CD14-positive monocyte (primary cell): ENCODE measurements around the gene PPM1M. TPM values are rescaled to one million over a fixed set of nuclear protein-coding genes. Genes with fewer than 3 reads are reported as not detected.

ENCODE experiments used
- DNase-seq, 3 donors: peaks; one replicate each; pipeline ENCODE4 v3.0.0-alpha.2; 2011 to 2022
- H2AFZ ChIP-seq: 2 replicates; pipeline ENCODE4 v1.6.0; 2012; ENCODE audit warnings: mild to moderate bottlenecking, low read depth, low read length, inconsistent platforms; ENCODE audit not compliant: insufficient read depth, poor library complexity, severe bottlenecking
- H3K27ac ChIP-seq, 2 donors: 1 replicate in 1 of 2; 2 replicates in 1 of 2; pipeline ENCODE4 v1.5.1; 2012 to 2013; ENCODE audit warnings: low read length in 2 of 2, control low read depth in 1 of 2, inconsistent platforms in 1 of 2, low read depth in 1 of 2, mild to moderate bottlenecking in 1 of 2
- H3K27me3 ChIP-seq, 2 donors: one replicate each; pipeline versions ENCODE4 v1.6.0 to v1.6.1; 2011 to 2013; ENCODE audit warnings: low read length in 2 of 2; ENCODE audit not compliant: control insufficient read depth in 2 of 2, insufficient read depth in 2 of 2
- H3K36me3 ChIP-seq, 2 donors: replicated peaks in 1 of 2; 1 replicate in 1 of 2; 2 replicates in 1 of 2; pipeline versions ENCODE4 v1.5.1 to v1.6.1; 2012 to 2013; ENCODE audit warnings: low read length in 2 of 2, control low read depth in 1 of 2, inconsistent platforms in 1 of 2, mild to moderate bottlenecking in 1 of 2; ENCODE audit not compliant: insufficient read depth in 2 of 2, control insufficient read depth in 1 of 2
- H3K4me1 ChIP-seq, 2 donors: 1 replicate in 1 of 2; 2 replicates in 1 of 2; pipeline versions ENCODE4 v1.5.1 to v1.6.1; 2012 to 2013; ENCODE audit warnings: low read length in 2 of 2, control low read depth in 1 of 2, inconsistent platforms in 1 of 2, mild to moderate bottlenecking in 1 of 2, moderate library complexity in 1 of 2; ENCODE audit not compliant: insufficient read depth in 2 of 2, control insufficient read depth in 1 of 2
- H3K4me2 ChIP-seq: replicated peaks from 2 replicates; pipeline ENCODE3; 2012; ENCODE audit warnings: low read length, moderate library complexity, mild to moderate bottlenecking; ENCODE audit not compliant: poor library complexity, severe bottlenecking; ENCODE audit errors: extremely low read depth
- H3K4me3 ChIP-seq, 3 experiments: fragments of 200-600 bp in 1 of 3; sonication (generic) in 1 of 3; replicated peaks in 1 of 3; 1 replicate in 2 of 3; 2 replicates in 1 of 3; pipeline ENCODE4 v1.5.1; 2011 to 2013; ENCODE audit warnings: low read length in 3 of 3, mild to moderate bottlenecking in 3 of 3, control low read depth in 2 of 3, low read depth in 2 of 3, inconsistent platforms in 1 of 3, moderate library complexity in 1 of 3
- H3K79me2 ChIP-seq: 2 replicates; pipeline ENCODE4 v1.6.0; 2012; ENCODE audit warnings: mild to moderate bottlenecking, control low read depth, inconsistent platforms, low read length, moderate library complexity; ENCODE audit not compliant: insufficient read depth
- H3K9ac ChIP-seq: 2 replicates; pipeline ENCODE4 v1.6.0; 2017; ENCODE audit warnings: low read length, mild to moderate bottlenecking; ENCODE audit not compliant: insufficient read depth, poor library complexity, severe bottlenecking
- H3K9me3 ChIP-seq, 2 donors: replicated peaks in 1 of 2; 1 replicate in 1 of 2; 2 replicates in 1 of 2; pipeline versions ENCODE4 v1.5.1 to v1.6.1; 2012 to 2013; ENCODE audit warnings: low read length in 2 of 2, control low read depth in 1 of 2; ENCODE audit not compliant: control insufficient read depth in 1 of 2, insufficient read depth in 1 of 2
- H4K20me1 ChIP-seq: 2 replicates; pipeline ENCODE4 v1.6.0; 2012; ENCODE audit warnings: mild to moderate bottlenecking, low read length, control low read depth, moderate library complexity; ENCODE audit not compliant: insufficient read depth
- H3K27ac Mint-ChIP-seq, 7 donors: one replicate each; pipeline ENCODE4 v1.8.0; 2020; ENCODE audit warnings: mild to moderate bottlenecking in 7 of 7, mixed read lengths in 7 of 7, moderate library complexity in 6 of 7, inconsistent platforms in 2 of 7
- H3K27me3 Mint-ChIP-seq, 3 donors: one replicate each; pipeline ENCODE4 v1.8.0; 2021 to 2022; ENCODE audit warnings: low read depth in 3 of 3, mild to moderate bottlenecking in 3 of 3, mixed read lengths in 3 of 3, moderate library complexity in 3 of 3, inconsistent platforms in 1 of 3
- H3K36me3 Mint-ChIP-seq, 2 donors: one replicate each; pipeline ENCODE4 v1.8.0; 2020; ENCODE audit warnings: mixed read lengths in 2 of 2, inconsistent platforms in 1 of 2, mild to moderate bottlenecking in 1 of 2
- H3K4me1 Mint-ChIP-seq: one replicate; pipeline ENCODE4 v1.8.0; 2020; ENCODE audit warnings: mild to moderate bottlenecking, mixed read lengths
- H3K4me3 Mint-ChIP-seq, 2 donors: one replicate each; pipeline ENCODE4 v1.8.0; 2020; ENCODE audit warnings: mild to moderate bottlenecking in 2 of 2, mixed read lengths in 2 of 2, moderate library complexity in 1 of 2
- H3K9me3 Mint-ChIP-seq, 7 donors: one replicate each; pipeline ENCODE4 v1.8.0; 2020 to 2022; ENCODE audit warnings: mixed read lengths in 7 of 7, mild to moderate bottlenecking in 6 of 7, moderate library complexity in 6 of 7, inconsistent platforms in 2 of 7
- WGBS: methylation state at CpG from one replicate; pipeline ENCODE4 v1.1.5; 2013; ENCODE audit warnings: missing lambda C conversion rate; ENCODE audit not compliant: insufficient coverage; 5-methylcytosine and 5-hydroxymethylcytosine counted together
- intact Hi-C, 2 donors: fragments of 100-400 bp; cut with micrococcal nuclease; formaldehyde crosslinking; loops; one replicate each; pipeline versions ENCODE4 v1.15.0 to v1.15.1; 2023
- polyA plus RNA-seq, 3 donors: library from polyadenylated mRNA; depleted of rRNA in 1 of 3; unstranded in 2 of 3; stranded (reverse) in 1 of 3; fragments of 300-500 nt in 2 of 3; fragments of >200 nt in 1 of 3; fragmentation: Illumina TruSeq in 2 of 3; gene quantifications; 1 replicate in 2 of 3; 2 replicates in 1 of 3; pipeline ENCODE4 v1.2.3, GENCODE V29; 2012 to 2021
- TF ChIP-seq, protein P1 (sequence below): fragments of 200-600 bp; IDR thresholded peaks from one replicate; pipeline ENCODE4 v1.8.0; 2022; ENCODE audit warnings: antibody characterized with exemption, mild to moderate bottlenecking

PPM1M gene
- polyA plus RNA-seq, 3 donors, result 92.8 to 144 (median 120) TPM

DNA sequence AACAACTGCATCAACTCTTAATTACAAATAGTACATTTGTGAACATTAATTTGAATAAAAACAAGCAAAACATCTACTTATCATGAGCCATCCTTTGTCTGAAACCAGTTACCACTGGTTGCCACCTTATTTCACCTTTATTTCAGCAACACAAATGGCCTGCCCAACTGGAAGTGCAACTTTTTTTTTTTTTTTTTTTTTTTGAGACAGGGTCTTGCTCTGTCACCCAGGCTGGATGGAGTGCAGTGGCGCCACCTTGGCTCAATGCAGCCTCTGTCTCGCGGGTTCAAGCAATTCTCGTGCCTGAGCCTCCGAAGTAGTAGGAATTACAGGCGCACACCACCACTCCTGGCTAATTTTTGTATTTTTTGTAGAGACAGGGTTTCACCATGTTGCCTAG lies 19.8 kb downstream of the PPM1M start:
- Histone ChIP-seq H3K79me2 (peaks cover 95% of the 10 kb centered on the region), H2AFZ (no peak overlapping the region), H4K20me1 (peaks cover 98% of the 10 kb centered on the region), H3K27me3 (no peaks in the 10 kb centered on the region), H3K9ac (no peak overlapping the region), H3K4me3 (no peak overlapping the region), H3K4me2 (no peak overlapping the region), H3K9me3 (no peaks in the 10 kb centered on the region), H3K36me3 (peaks cover 79 to 94% of the 10 kb centered on the region in 2 donors), H3K4me1 (peaks cover 21 to 25% of the 10 kb centered on the region in 2 donors), H3K27ac (no peak overlapping the region)
- peaks cover 33% of the 10 kb centered on the region for H3K4me1 Mint-ChIP-seq
- H3K9me3 Mint-ChIP-seq, result no peaks in the 10 kb centered on the region
- no peak overlapping the region for H3K4me3 Mint-ChIP-seq
- H3K36me3 Mint-ChIP-seq, result peaks cover 72 to 90% of the 10 kb centered on the region in 2 donors
- TF ChIP-seq, protein P1, sequence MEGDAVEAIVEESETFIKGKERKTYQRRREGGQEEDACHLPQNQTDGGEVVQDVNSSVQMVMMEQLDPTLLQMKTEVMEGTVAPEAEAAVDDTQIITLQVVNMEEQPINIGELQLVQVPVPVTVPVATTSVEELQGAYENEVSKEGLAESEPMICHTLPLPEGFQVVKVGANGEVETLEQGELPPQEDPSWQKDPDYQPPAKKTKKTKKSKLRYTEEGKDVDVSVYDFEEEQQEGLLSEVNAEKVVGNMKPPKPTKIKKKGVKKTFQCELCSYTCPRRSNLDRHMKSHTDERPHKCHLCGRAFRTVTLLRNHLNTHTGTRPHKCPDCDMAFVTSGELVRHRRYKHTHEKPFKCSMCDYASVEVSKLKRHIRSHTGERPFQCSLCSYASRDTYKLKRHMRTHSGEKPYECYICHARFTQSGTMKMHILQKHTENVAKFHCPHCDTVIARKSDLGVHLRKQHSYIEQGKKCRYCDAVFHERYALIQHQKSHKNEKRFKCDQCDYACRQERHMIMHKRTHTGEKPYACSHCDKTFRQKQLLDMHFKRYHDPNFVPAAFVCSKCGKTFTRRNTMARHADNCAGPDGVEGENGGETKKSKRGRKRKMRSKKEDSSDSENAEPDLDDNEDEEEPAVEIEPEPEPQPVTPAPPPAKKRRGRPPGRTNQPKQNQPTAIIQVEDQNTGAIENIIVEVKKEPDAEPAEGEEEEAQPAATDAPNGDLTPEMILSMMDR, result no peak
- no CpG with 5 or more reads among the region's 6 CpGs for WGBS
- DNase-seq, result no peak
- H3K27ac Mint-ChIP-seq, result peak overlapping the region in 1 of 7 donors; percentile 40
- peaks cover 0 to 1% (median 0%) of the 10 kb centered on the region in 3 donors for H3K27me3 Mint-ChIP-seq
- intact Hi-C loops, result no loop called here

DNA sequence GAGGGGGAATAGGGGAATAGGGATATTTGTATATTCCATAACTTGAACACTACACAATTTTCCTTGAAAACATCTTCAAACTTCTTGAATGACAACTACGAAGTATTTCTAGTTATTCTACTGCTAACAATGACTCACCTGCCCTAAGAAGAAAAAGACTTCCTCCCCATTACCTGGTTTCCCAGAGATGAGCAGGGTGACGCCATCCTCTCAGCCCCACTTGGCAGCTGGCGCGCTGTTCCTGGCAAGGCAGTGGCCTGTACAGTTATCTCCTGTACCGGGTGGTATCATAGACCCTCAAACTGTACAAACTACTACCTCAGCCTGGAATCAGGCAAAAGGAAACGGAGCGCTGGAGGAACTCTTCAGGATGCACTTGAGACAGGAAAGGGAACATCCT lies 22.5 kb downstream of the PPM1M start:
- Histone ChIP-seq H3K79me2 (peaks cover 96% of the 10 kb centered on the region), H3K9me3 (no peaks in the 10 kb centered on the region), H3K4me3 (no peak overlapping the region), H3K27ac (peak overlapping the region in 1 of 2 donors; percentile 90), H4K20me1 (peaks cover 98% of the 10 kb centered on the region), H3K4me1 (peaks cover 36 to 52% of the 10 kb centered on the region in 2 donors), H2AFZ (no peak overlapping the region), H3K4me2 (no peak overlapping the region), H3K9ac (no peak overlapping the region), H3K27me3 (no peaks in the 10 kb centered on the region), H3K36me3 (peaks cover 59 to 83% of the 10 kb centered on the region in 2 donors)
- H3K27me3 Mint-ChIP-seq, result peaks cover 0 to 1% (median 0%) of the 10 kb centered on the region in 3 donors
- peak overlapping the region in 2 of 7 donors; percentile 94 to 98 for H3K27ac Mint-ChIP-seq
- TF ChIP-seq, protein P1, result no peak
- H3K4me1 Mint-ChIP-seq, result peaks cover 51% of the 10 kb centered on the region
- H3K36me3 Mint-ChIP-seq, result peaks cover 62 to 78% of the 10 kb centered on the region in 2 donors
- 99% methylated on average over 7 of the region's 7 CpGs for WGBS
- H3K9me3 Mint-ChIP-seq, result no peaks in the 10 kb centered on the region
- intact Hi-C loops, result no loop called here
- no peak overlapping the region for H3K4me3 Mint-ChIP-seq
- no peak for DNase-seq
